ENCODE results near the gene ST7. TPM values are rescaled to one million over a fixed set of nuclear protein-coding genes. Genes with fewer than 3 reads are reported as not detected.
"Not testable (repeated sequence)": the region's sequence is repeated elsewhere in the genome, so short reads cannot be mapped to it uniquely, and the experiment has no call there.

The ST7 gene
- total RNA-seq, 4 donors from 2014 or later, result 13.5 to 24.9 (median 18.6) TPM

- no peak overlapping the region for H3K27ac ChIP-seq
- no peak for TF ChIP-seq POLR2A (IDR thresholded peaks at IDR 0.05)
- no peak for TF ChIP-seq CTCF (IDR thresholded peaks at IDR 0.05)
- no peak for TF ChIP-seq EP300 (IDR thresholded peaks at IDR 0.05)
- H3K4me1 ChIP-seq, result no peaks in the 10 kb centered on the region
- H3K36me3 ChIP-seq, result no peaks in the 10 kb centered on the region
- H3K4me3 ChIP-seq, result no peak overlapping the region
- DNase-seq (ENCODE audit: low spot score in 2 of 2), result no peak
- no peaks in the 10 kb centered on the region for H3K27me3 ChIP-seq
- WGBS, 2 donors, result 76% methylated on average over 3 of the region's 3 CpGs
- no peaks in the 10 kb centered on the region for H3K9me3 ChIP-seq
Observed at GRCh38 chr7:116970238-116970910, 17.1 kb downstream of the ST7 start.

- not testable (repeated sequence) for H3K27ac ChIP-seq; H3K4me1 ChIP-seq; DNase-seq (ENCODE audit: low spot score in 2 of 2); H3K27me3 ChIP-seq; H3K36me3 ChIP-seq; H3K4me3 ChIP-seq; H3K9me3 ChIP-seq
Observed at GRCh38 chr7:116971153-116971552, 17.9 kb downstream of the ST7 start.

- WGBS, 2 donors, result 66 to 79% methylated on average over 4 of the region's 4 CpGs
Observed at GRCh38 chr7:116971869-116972268, 18.6 kb downstream of the ST7 start.

GRCh38 chr7:116975024-116975423 is 21.7 kb downstream of the ST7 start:
- WGBS, 2 donors, result 95 to 98% methylated on average over 3 of the region's 3 CpGs
- H3K27ac ChIP-seq; H3K9me3 ChIP-seq; H3K4me3 ChIP-seq; H3K4me1 ChIP-seq; DNase-seq (ENCODE audit: low spot score in 2 of 2); H3K27me3 ChIP-seq; H3K36me3 ChIP-seq: not testable (repeated sequence)

More at GRCh38 chr7:116971869-116972268, 18.6 kb downstream of the ST7 start:
- no peaks in the 10 kb centered on the region for H3K4me1 ChIP-seq
- TF ChIP-seq CTCF (IDR thresholded peaks at IDR 0.05), result no peak
- no peak for TF ChIP-seq EP300 (IDR thresholded peaks at IDR 0.05)
- TF ChIP-seq POLR2A (IDR thresholded peaks at IDR 0.05), result no peak
- no peak overlapping the region for H3K27ac ChIP-seq
- no peaks in the 10 kb centered on the region for H3K9me3 ChIP-seq
- H3K27me3 ChIP-seq, result no peaks in the 10 kb centered on the region
- DNase-seq (ENCODE audit: low spot score in 2 of 2), result no peak
- H3K4me3 ChIP-seq, result no peak overlapping the region
- H3K36me3 ChIP-seq, result no peaks in the 10 kb centered on the region

GRCh38 chr7:116977172-116977571 is 23.9 kb downstream of the ST7 start:
- no peak for DNase-seq (ENCODE audit: low spot score in 2 of 2)
- TF ChIP-seq POLR2A (IDR thresholded peaks at IDR 0.05), result no peak
- TF ChIP-seq EP300 (IDR thresholded peaks at IDR 0.05), result no peak
- no peak for TF ChIP-seq CTCF (IDR thresholded peaks at IDR 0.05)

GRCh38 chr7:116978006-116978405 is 24.7 kb downstream of the ST7 start:
- DNase-seq (ENCODE audit: low spot score in 2 of 2), result no peak
- H3K27me3 ChIP-seq, result no peaks in the 10 kb centered on the region
- 66 to 69% methylated on average over 1 of the region's 1 CpG for WGBS, 2 donors
- H3K9me3 ChIP-seq, result no peaks in the 10 kb centered on the region
- H3K4me3 ChIP-seq, result no peak overlapping the region
- no peaks in the 10 kb centered on the region for H3K36me3 ChIP-seq
- no peak overlapping the region for H3K27ac ChIP-seq
- no peaks in the 10 kb centered on the region for H3K4me1 ChIP-seq
- TF ChIP-seq CTCF (IDR thresholded peaks at IDR 0.05) (no peak), EP300 (IDR thresholded peaks at IDR 0.05) (no peak), POLR2A (IDR thresholded peaks at IDR 0.05) (no peak)

More at GRCh38 chr7:116977172-116977571, 23.9 kb downstream of the ST7 start:
- H3K4me3 ChIP-seq, result no peak overlapping the region
- WGBS, 2 donors, result 93 to 94% methylated on average over 1 of the region's 1 CpG
- no peaks in the 10 kb centered on the region for H3K36me3 ChIP-seq
- H3K4me1 ChIP-seq, result no peaks in the 10 kb centered on the region
- no peaks in the 10 kb centered on the region for H3K9me3 ChIP-seq
- H3K27me3 ChIP-seq, result no peaks in the 10 kb centered on the region
- H3K27ac ChIP-seq, result no peak overlapping the region

Measured in tibial nerve (tissue), 4 donors.